ENCODE results near the gene KDM2A. TPM values are rescaled to one million over a fixed set of nuclear protein-coding genes. Genes with fewer than 3 reads are reported as not detected.

Gene KDM2A
- total RNA-seq, 1 experiment from 2014 or later: 121 TPM

DNA sequence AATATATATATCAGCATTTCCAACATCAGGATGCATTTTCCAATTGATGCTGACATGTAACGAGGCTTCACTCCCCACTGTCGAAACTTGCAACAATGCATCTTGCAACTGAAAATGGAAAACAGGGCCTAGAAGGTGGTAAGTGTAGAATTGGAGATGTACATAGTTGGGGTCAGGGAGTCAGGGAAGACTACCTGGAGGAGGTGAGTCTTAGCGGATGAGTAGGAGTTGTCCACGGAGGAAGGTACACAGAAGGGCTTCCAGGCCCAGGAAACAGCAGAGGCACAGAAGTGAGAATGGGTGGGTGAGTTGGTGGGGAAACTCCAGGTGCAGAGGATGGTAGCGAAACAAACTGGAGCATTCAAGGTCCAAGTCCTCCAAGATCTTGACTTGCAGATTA, 145.2 kb downstream of the KDM2A start:
- ChIA-PET POLR2A (ENCODE audit: low non-redundant PET) (no interaction called here), CTCF (interaction anchor here (0.6 to 1.4 kb wide), 2 partner anchors 54 to 93 kb away, joined by 4 to 5 read pairs; no protein-coding TSS in a partner anchor)
- no peak for DNase-seq (ENCODE audit: low spot score)
- no peaks in the 10 kb centered on the region for H3K27me3 ChIP-seq (replicated peaks; ENCODE audit: insufficient read depth, low read depth, low read length, poor library complexity)
- no TSS peak for BruUV-seq (replicated peaks)
- peaks cover 42% of the 10 kb centered on the region for H3K4me1 ChIP-seq (ENCODE audit: insufficient read depth, low read length, poor library complexity, severe bottlenecking)
- no peaks in the 10 kb centered on the region for H3K9me3 ChIP-seq (ENCODE audit: low read depth, low read length, poor library complexity, severe bottlenecking)
- intact Hi-C loops (cut with micrococcal nuclease; ENCODE audit: unreplicated experiment): no loop called here
- H3K27ac ChIP-seq (ENCODE audit: low read depth, low read length, poor library complexity, severe bottlenecking): no peak overlapping the region
- no peak overlapping the region for H3K4me3 ChIP-seq (ENCODE audit: low read depth, low read length, poor library complexity, severe bottlenecking)
- H3K36me3 ChIP-seq (ENCODE audit: insufficient read depth, low read length, poor library complexity, severe bottlenecking): peaks cover 15% of the 10 kb centered on the region
- TF ChIP-seq CTCF (conservative IDR thresholded peaks at IDR 0.05; ENCODE audit: low read depth, low read length) (no peak), EZH2 (IDR thresholded peaks at IDR 0.05; ENCODE audit: borderline replicate concordance, low read depth, low read length, poor library complexity, severe bottlenecking) (no peak)

DNA sequence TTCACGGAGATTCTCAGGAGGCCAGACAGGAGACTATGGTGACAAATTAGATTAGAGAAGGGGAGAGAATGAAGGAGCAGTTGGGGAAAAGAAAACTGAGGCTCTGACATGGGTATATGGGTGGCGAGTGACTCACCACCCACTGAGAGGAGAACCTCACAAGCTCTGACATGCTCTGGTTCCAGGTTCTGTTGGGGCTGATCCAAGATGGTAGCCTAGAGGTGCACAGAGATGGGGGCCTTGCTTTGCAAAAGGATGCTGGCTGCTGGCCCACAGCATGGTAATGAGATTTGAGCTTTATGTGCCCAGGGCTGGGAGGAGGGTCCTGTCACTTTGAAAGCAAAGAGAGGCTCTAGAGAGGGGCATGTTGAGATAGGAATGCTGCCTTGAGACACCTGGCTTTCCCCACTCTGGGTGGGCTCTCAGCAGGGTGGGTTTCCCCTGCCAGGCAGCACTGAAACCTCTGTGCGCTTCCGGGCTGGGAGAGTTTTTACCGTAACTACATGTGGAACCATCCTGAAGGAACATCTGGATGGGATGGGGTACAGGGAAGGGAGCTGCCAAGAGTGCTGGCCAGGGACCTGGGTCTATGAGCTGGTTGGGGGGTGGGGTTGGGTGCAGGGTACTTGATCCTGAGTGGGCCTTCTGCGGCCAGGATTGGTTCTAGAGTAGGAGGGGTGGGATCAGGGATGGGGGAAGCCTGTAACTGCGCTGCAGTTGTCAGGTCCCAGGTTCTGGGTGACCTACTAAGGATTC, 146.0 kb downstream of the KDM2A start:
- CTCF ChIA-PET: interaction anchor here (0.6 to 1.4 kb wide), 4 partner anchors 35 to 117 kb away, joined by 3 to 5 read pairs (median 4); no protein-coding TSS in a partner anchor
- DNase-seq (ENCODE audit: low spot score): no peak
- no TSS peak for BruUV-seq (replicated peaks)
- Histone ChIP-seq H3K27ac (ENCODE audit: low read depth, low read length, poor library complexity, severe bottlenecking) (no peak overlapping the region), H3K4me3 (ENCODE audit: low read depth, low read length, poor library complexity, severe bottlenecking) (no peak overlapping the region), H3K9me3 (ENCODE audit: low read depth, low read length, poor library complexity, severe bottlenecking) (no peaks in the 10 kb centered on the region), H3K36me3 (ENCODE audit: insufficient read depth, low read length, poor library complexity, severe bottlenecking) (peaks cover 15% of the 10 kb centered on the region), H3K27me3 (replicated peaks; ENCODE audit: insufficient read depth, low read depth, low read length, poor library complexity) (no peaks in the 10 kb centered on the region), H3K4me1 (ENCODE audit: insufficient read depth, low read length, poor library complexity, severe bottlenecking) (peaks cover 50% of the 10 kb centered on the region)
- POLR2A ChIA-PET (ENCODE audit: low non-redundant PET): interaction anchor here (0.7 kb wide), 1 partner anchor 1974 kb away, joined by 6 read pairs; no protein-coding TSS in a partner anchor
- intact Hi-C loops (cut with micrococcal nuclease; ENCODE audit: unreplicated experiment): no loop called here
- TF ChIP-seq EZH2 (IDR thresholded peaks at IDR 0.05; ENCODE audit: borderline replicate concordance, low read depth, low read length, poor library complexity, severe bottlenecking) (no peak), CTCF (conservative IDR thresholded peaks at IDR 0.05; ENCODE audit: low read depth, low read length) (no peak)

DNA sequence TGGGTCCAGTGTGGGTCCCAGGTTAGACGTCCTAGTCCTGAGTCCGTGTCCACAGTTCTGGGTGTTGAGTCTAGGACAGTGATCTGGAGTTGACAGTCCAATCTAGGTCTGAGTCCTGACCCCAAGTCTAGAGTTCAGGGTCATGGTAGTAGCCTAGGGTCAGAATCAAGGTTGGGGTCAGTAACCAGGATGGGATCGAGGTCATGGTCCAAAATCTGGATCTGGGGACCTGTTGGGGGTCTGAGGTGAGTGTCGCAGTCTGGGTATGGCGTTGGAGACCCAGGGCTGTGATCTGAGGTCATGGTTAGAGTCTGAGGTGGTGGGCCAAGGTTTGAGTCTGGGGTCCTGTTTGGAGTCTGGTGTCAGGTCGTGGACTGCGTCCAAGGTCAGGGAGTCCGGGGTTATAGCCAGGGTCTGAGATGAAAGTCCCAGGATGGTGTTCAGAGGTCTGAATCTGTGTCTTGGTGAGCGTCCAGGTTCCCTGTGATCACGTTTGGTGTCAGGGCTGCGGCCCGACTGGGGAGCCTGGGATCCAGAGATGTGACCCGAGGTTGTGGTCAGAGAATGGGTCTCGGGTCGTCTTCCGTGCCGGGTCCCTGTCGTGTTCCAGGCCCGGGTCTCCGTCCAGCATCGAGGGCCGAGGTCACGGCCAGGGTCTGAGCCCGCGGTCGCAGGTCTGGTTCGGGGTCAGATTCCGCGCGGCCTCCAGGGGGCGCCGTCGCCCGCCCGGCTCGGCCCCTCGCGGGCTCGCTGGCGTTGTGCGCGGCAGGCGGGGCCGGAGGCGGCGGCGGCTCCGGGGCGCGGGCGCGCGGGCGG, 146.8 kb downstream of the KDM2A start:
- peak; percentile 73 for DNase-seq (ENCODE audit: low spot score)
- CTCF ChIA-PET: interaction anchor here (0.5 to 1.4 kb wide), 4 partner anchors 51 to 117 kb away, joined by 3 to 9 read pairs (median 4); no protein-coding TSS in a partner anchor

More for the DNA sequence above, 146.8 kb downstream of the KDM2A start:
- Histone ChIP-seq H3K27ac (ENCODE audit: low read depth, low read length, poor library complexity, severe bottlenecking) (peak overlapping the region; percentile 47), H3K4me1 (ENCODE audit: insufficient read depth, low read length, poor library complexity, severe bottlenecking) (peaks cover 58% of the 10 kb centered on the region), H3K9me3 (ENCODE audit: low read depth, low read length, poor library complexity, severe bottlenecking) (no peaks in the 10 kb centered on the region), H3K4me3 (ENCODE audit: low read depth, low read length, poor library complexity, severe bottlenecking) (peak overlapping the region; percentile 36), H3K27me3 (replicated peaks; ENCODE audit: insufficient read depth, low read depth, low read length, poor library complexity) (no peaks in the 10 kb centered on the region), H3K36me3 (ENCODE audit: insufficient read depth, low read length, poor library complexity, severe bottlenecking) (peaks cover 15% of the 10 kb centered on the region)
- TF ChIP-seq CTCF (conservative IDR thresholded peaks at IDR 0.05; ENCODE audit: low read depth, low read length) (peak; percentile 74), EZH2 (IDR thresholded peaks at IDR 0.05; ENCODE audit: borderline replicate concordance, low read depth, low read length, poor library complexity, severe bottlenecking) (no peak)
- POLR2A ChIA-PET (ENCODE audit: low non-redundant PET): interaction anchor here (0.6 kb wide), 1 partner anchor 40 kb away, joined by 6 read pairs; no protein-coding TSS in a partner anchor
- no TSS peak for BruUV-seq (replicated peaks)
- intact Hi-C loops (cut with micrococcal nuclease; ENCODE audit: unreplicated experiment): no loop called here
